NCI-H446 treated with DMSO at 0.1 percent for 48 hours (cell line): ENCODE data around the gene LAMA5.
A peak's percentile ranks its signal among the peaks of the same experiment; 100 is the strongest.
"Not testable (repeated sequence)": the region's sequence is repeated elsewhere in the genome, so short reads cannot be mapped to it uniquely, and the experiment has no call there.

Experiments
- DNase-seq: peaks from one replicate; lab custom pipeline; 2025; lab: John Stamatoyannopoulos, UW

The LAMA5 gene

GRCh38 chr20:62390317-62391164, 23.4 kb upstream of the LAMA5 start:
- DNase-seq: no peak

GRCh38 chr20:62389601-62390087, 22.5 kb upstream of the LAMA5 start:
- no peak for DNase-seq

GRCh38 chr20:62388839-62389600, 21.9 kb upstream of the LAMA5 start:
- no peak for DNase-seq

GRCh38 chr20:62387933-62388635, 21.0 kb upstream of the LAMA5 start:
- DNase-seq: no peak

GRCh38 chr20:62387219-62387913, 20.3 kb upstream of the LAMA5 start:
- DNase-seq: no peak

- peak; percentile 74 for DNase-seq
Measured at GRCh38 chr20:62386383-62387218, 19.5 kb upstream of the LAMA5 start, which contains the start of gene RPS21. Gene RPS21, plus strand, starts transcription at chr20:62387103. Its CDS starts 236 bp downstream, at chr20:62387339.

GRCh38 chr20:62382306-62383198, 15.4 kb upstream of the LAMA5 start:
- DNase-seq: peak; percentile 34

GRCh38 chr20:62381842-62382241, 14.7 kb upstream of the LAMA5 start:
- no peak for DNase-seq

GRCh38 chr20:62381202-62381797, 14.2 kb upstream of the LAMA5 start:
- no peak for DNase-seq

GRCh38 chr20:62378215-62378614, 11.1 kb upstream of the LAMA5 start:
- no peak for DNase-seq

- no peak for DNase-seq
Measured at GRCh38 chr20:62377615-62378178, 10.6 kb upstream of the LAMA5 start.

- DNase-seq: no peak
Measured at GRCh38 chr20:62377064-62377461, 10.0 kb upstream of the LAMA5 start.

- no peak for DNase-seq
Measured at GRCh38 chr20:62376112-62377063, 9.3 kb upstream of the LAMA5 start.

GRCh38 chr20:62374331-62375152, 7.4 kb upstream of the LAMA5 start:
- DNase-seq: no peak

- not testable (repeated sequence) for DNase-seq
Measured at GRCh38 chr20:62373631-62374179, 6.6 kb upstream of the LAMA5 start.
